CD4-positive, alpha-beta T cell (primary cell): ENCODE data around the gene ZNF738. TPM values are rescaled to one million over a fixed set of nuclear protein-coding genes. Genes with fewer than 3 reads are reported as not detected.

Source experiments
- ATAC-seq: fragments of 200-7000 bp; cut with Tn5 transposase; one replicate; pipeline ENCODE4 v1.10.0; 2022; ENCODE audit warnings: mild to moderate bottlenecking; ENCODE audit not compliant: poor library complexity
- CTCF ChIA-PET: fragments of 350-600 bp; sonication (Branson Sonifier 250); formaldehyde crosslinking; loops from one replicate; lab custom pipeline; 2021; ENCODE audit warnings: antibody characterized with exemption, inconsistent platforms; lab: Charles Lee
- POLR2A ChIA-PET: fragments of 350-600 bp; sonication (Branson Sonifier 250); formaldehyde crosslinking; loops from one replicate; lab custom pipeline; 2021; ENCODE audit warnings: antibody characterized with exemption, inconsistent platforms; lab: Charles Lee
- DNase-seq, 14 experiments: peaks; one replicate each; pipeline ENCODE4 v3.0.0-alpha.2; 2013 to 2020; ENCODE audit warnings: mixed read lengths in 2 of 14
- H3K27ac ChIP-seq, 2 donors: one replicate each; pipeline versions ENCODE4 v1.5.1 to v1.7.0; 2013; ENCODE audit warnings: low read length in 2 of 2, low read depth in 1 of 2, mild to moderate bottlenecking in 1 of 2
- H3K27me3 ChIP-seq, 2 experiments: 1 replicate in 1 of 2; 2 replicates in 1 of 2; pipeline versions ENCODE4 v1.6.1 to v1.7.0; 2013; ENCODE audit warnings: low read length in 2 of 2, control low read depth in 1 of 2, mild to moderate bottlenecking in 1 of 2, moderate library complexity in 1 of 2; ENCODE audit not compliant: insufficient read depth in 2 of 2, control insufficient read depth in 1 of 2
- H3K36me3 ChIP-seq: one replicate; pipeline ENCODE4 v1.6.1; 2013; ENCODE audit warnings: low read length, control low read depth; ENCODE audit not compliant: insufficient read depth
- H3K4me1 ChIP-seq: one replicate; pipeline ENCODE4 v1.6.1; 2013; ENCODE audit warnings: low read length, control low read depth; ENCODE audit not compliant: insufficient read depth
- H3K4me3 ChIP-seq: one replicate; pipeline ENCODE4 v1.5.1; 2013; ENCODE audit warnings: mild to moderate bottlenecking, low read length, moderate library complexity
- H3K9me3 ChIP-seq, 2 experiments: 1 replicate in 1 of 2; 2 replicates in 1 of 2; pipeline versions ENCODE4 v1.6.1 to v1.7.0; 2013; ENCODE audit warnings: low read length in 2 of 2, mild to moderate bottlenecking in 2 of 2, control low read depth in 1 of 2, moderate library complexity in 1 of 2; ENCODE audit not compliant: control insufficient read depth in 1 of 2, insufficient read depth in 1 of 2
- H3K27ac Mint-ChIP-seq: one replicate; pipeline ENCODE4 v1.8.0; 2020; ENCODE audit warnings: mixed read lengths
- H3K27me3 Mint-ChIP-seq: one replicate; pipeline ENCODE4 v1.8.0; 2021; ENCODE audit warnings: mixed read lengths
- H3K36me3 Mint-ChIP-seq: one replicate; pipeline ENCODE4 v1.8.0; 2021; ENCODE audit warnings: low read depth, mixed read lengths
- H3K4me1 Mint-ChIP-seq: one replicate; pipeline ENCODE4 v1.8.0; 2021; ENCODE audit warnings: low read depth, mixed read lengths
- H3K4me3 Mint-ChIP-seq: one replicate; pipeline ENCODE4 v1.8.0; 2020; ENCODE audit warnings: mild to moderate bottlenecking, mixed read lengths
- H3K9me3 Mint-ChIP-seq: one replicate; pipeline ENCODE4 v1.8.0; 2020; ENCODE audit warnings: mixed read lengths
- intact Hi-C, 2 experiments: fragments of 100-400 bp; cut with DNase I in 1 of 2; cut with micrococcal nuclease in 1 of 2; formaldehyde crosslinking; loops; one replicate each; pipeline versions ENCODE4 v1.15.1 to v1.9.0; 2023 to 2025; cut with DNase I, micrococcal nuclease
- total RNA-seq, 174 experiments: library from RNA in 2 of 174; stranded (reverse) in 2 of 174; gene quantifications; one replicate each; pipeline ENCODE4 v1.2.3 and lab custom pipeline; 2021 to 2026
- TF ChIP-seq, protein P1 (sequence below): fragments of 200-600 bp; IDR thresholded peaks from one replicate; pipeline ENCODE4 v1.8.0; 2022; ENCODE audit warnings: antibody characterized with exemption, mild to moderate bottlenecking

The ZNF738 gene
- total RNA-seq, 2 experiments from 2014 or later: 4.7 to 5.0 TPM

- no peaks in the 10 kb centered on the region for H3K27me3 ChIP-seq
- H3K9me3 ChIP-seq: peaks cover 0 to 31% of the 10 kb centered on the region in 2 experiments
- TF ChIP-seq, protein P1, sequence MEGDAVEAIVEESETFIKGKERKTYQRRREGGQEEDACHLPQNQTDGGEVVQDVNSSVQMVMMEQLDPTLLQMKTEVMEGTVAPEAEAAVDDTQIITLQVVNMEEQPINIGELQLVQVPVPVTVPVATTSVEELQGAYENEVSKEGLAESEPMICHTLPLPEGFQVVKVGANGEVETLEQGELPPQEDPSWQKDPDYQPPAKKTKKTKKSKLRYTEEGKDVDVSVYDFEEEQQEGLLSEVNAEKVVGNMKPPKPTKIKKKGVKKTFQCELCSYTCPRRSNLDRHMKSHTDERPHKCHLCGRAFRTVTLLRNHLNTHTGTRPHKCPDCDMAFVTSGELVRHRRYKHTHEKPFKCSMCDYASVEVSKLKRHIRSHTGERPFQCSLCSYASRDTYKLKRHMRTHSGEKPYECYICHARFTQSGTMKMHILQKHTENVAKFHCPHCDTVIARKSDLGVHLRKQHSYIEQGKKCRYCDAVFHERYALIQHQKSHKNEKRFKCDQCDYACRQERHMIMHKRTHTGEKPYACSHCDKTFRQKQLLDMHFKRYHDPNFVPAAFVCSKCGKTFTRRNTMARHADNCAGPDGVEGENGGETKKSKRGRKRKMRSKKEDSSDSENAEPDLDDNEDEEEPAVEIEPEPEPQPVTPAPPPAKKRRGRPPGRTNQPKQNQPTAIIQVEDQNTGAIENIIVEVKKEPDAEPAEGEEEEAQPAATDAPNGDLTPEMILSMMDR: no peak
- peaks cover 84% of the 10 kb centered on the region for H3K36me3 Mint-ChIP-seq
- H3K27ac Mint-ChIP-seq: no peak overlapping the region
- H3K4me1 Mint-ChIP-seq: peaks cover 82% of the 10 kb centered on the region
- POLR2A ChIA-PET: no interaction called here
- no peak overlapping the region for H3K4me3 Mint-ChIP-seq
- CTCF ChIA-PET: no interaction called here
- peaks cover 10% of the 10 kb centered on the region for H3K4me1 ChIP-seq
- H3K36me3 ChIP-seq: peaks cover 35% of the 10 kb centered on the region
- no peaks in the 10 kb centered on the region for H3K27me3 Mint-ChIP-seq
- ATAC-seq (no peak), DNase-seq (no peak)
- H3K27ac ChIP-seq: no peak overlapping the region
- no peaks in the 10 kb centered on the region for H3K9me3 Mint-ChIP-seq
- no peak overlapping the region for H3K4me3 ChIP-seq
- intact Hi-C loops: loop anchor here (10.0 kb wide), 2 partner anchors 182 to 522 kb away; partner anchors contain the start of gene ZNF429 (in 1 of the 2)
These were observed 36.3 kb upstream of the ZNF738 start for GRCh38 chr19:21322528-21322927.

DNA sequence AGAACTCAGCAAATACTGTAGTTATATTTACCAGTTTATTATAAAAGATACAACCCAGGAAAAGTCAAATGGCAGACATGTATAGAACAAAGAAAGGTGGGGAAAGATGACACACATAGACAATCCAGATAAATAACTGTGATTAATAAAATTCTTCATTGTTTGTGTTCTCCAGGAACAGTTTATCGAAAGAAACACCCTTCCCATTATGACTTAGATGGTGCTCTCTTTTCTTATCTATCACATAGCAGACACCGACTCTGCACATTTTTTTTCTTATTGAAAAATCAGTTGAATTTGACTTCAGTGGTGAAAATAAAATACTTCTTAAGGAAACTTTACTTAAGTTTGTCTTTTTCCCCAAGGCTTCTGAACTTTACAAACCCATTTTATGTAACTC lies 35.8 kb upstream of the ZNF738 start:
- ChIA-PET CTCF (no interaction called here), POLR2A (no interaction called here)
- no peak overlapping the region for H3K4me3 Mint-ChIP-seq
- no peaks in the 10 kb centered on the region for H3K9me3 Mint-ChIP-seq
- TF ChIP-seq, protein P1: no peak
- peaks cover 13% of the 10 kb centered on the region for H3K4me1 ChIP-seq
- intact Hi-C loops: loop anchor here (10.0 kb wide), 2 partner anchors 182 to 522 kb away; partner anchors contain the start of gene ZNF429 (in 1 of the 2)
- no peaks in the 10 kb centered on the region for H3K27me3 Mint-ChIP-seq
- no peak for DNase-seq
- peaks cover 0 to 31% of the 10 kb centered on the region in 2 experiments for H3K9me3 ChIP-seq
- peaks cover 82% of the 10 kb centered on the region for H3K4me1 Mint-ChIP-seq
- no peak overlapping the region for H3K4me3 ChIP-seq
- no peak for ATAC-seq
- no peak overlapping the region for H3K27ac ChIP-seq
- H3K36me3 Mint-ChIP-seq: peaks cover 84% of the 10 kb centered on the region
- H3K27me3 ChIP-seq: no peaks in the 10 kb centered on the region
- peak overlapping the region; percentile 53 for H3K27ac Mint-ChIP-seq
- peaks cover 34% of the 10 kb centered on the region for H3K36me3 ChIP-seq

- peaks cover 21% of the 10 kb centered on the region for H3K36me3 ChIP-seq
- DNase-seq (no peak), ATAC-seq (no peak)
- H3K4me1 Mint-ChIP-seq: peaks cover 77% of the 10 kb centered on the region
- intact Hi-C loops: loop anchor here (5.0 to 10.0 kb wide), 4 partner anchors 36 to 519 kb away; partner anchors contain the start of genes ZNF429 (in 1 of the 2) and ZNF493 (in 1 of the 2)
- H3K27me3 Mint-ChIP-seq: no peaks in the 10 kb centered on the region
- no peak overlapping the region for H3K4me3 ChIP-seq
- H3K4me3 Mint-ChIP-seq: peak overlapping the region; percentile 74
- peaks cover 28% of the 10 kb centered on the region for H3K4me1 ChIP-seq
- ChIA-PET POLR2A (no interaction called here), CTCF (no interaction called here)
- no peak overlapping the region for H3K27ac ChIP-seq
- peaks cover 78% of the 10 kb centered on the region for H3K36me3 Mint-ChIP-seq
- peak overlapping the region; percentile 2 for H3K27ac Mint-ChIP-seq
- H3K9me3 ChIP-seq: peaks cover 0 to 22% of the 10 kb centered on the region in 2 experiments
- H3K9me3 Mint-ChIP-seq: no peaks in the 10 kb centered on the region
- H3K27me3 ChIP-seq: no peaks in the 10 kb centered on the region
- TF ChIP-seq, protein P1: no peak
These were observed 32.6 kb upstream of the ZNF738 start for GRCh38 chr19:21326169-21326568.
